GM23338 (cell line): ENCODE data around the gene FANCC. TPM values are rescaled to one million over a fixed set of nuclear protein-coding genes. Genes with fewer than 3 reads are reported as not detected.

Experiments used
- ATAC-seq: fragments of 200-7000 bp; cut with Tn5 transposase; 3 replicates; pipeline ENCODE4 v1.9.1; 2020
- DNase-seq: peaks from one replicate; pipeline ENCODE4 v3.0.0-alpha.2; 2015; ENCODE audit warnings: low spot score
- H2AFZ ChIP-seq: fragments of 200-600 bp; sonication (generic); 2 replicates; pipeline ENCODE4 v1.8.0; 2016; ENCODE audit warnings: antibody characterized with exemption, mild to moderate bottlenecking, moderate library complexity
- H3F3A ChIP-seq: fragments of 200-600 bp; sonication (generic); replicated peaks from 2 replicates; pipeline ENCODE4 v1.8.0; 2017; ENCODE audit warnings: antibody characterized with exemption, mixed run types, low read depth
- H3K27ac ChIP-seq: fragments of 200-600 bp; sonication (generic); 2 replicates; pipeline ENCODE4 v1.6.1; 2016; ENCODE audit warnings: low read depth
- H3K27me3 ChIP-seq: fragments of 200-600 bp; sonication (generic); 2 replicates; pipeline ENCODE4 v1.8.0; 2016; ENCODE audit warnings: mild to moderate bottlenecking, mixed run types, moderate library complexity; ENCODE audit not compliant: insufficient read depth
- H3K36me3 ChIP-seq: fragments of 200-600 bp; sonication (generic); 2 replicates; pipeline ENCODE4 v1.8.0; 2016; ENCODE audit warnings: mild to moderate bottlenecking; ENCODE audit not compliant: insufficient read depth
- H3K4me1 ChIP-seq: fragments of 200-600 bp; sonication (generic); 2 replicates; pipeline ENCODE4 v1.8.0; 2016; ENCODE audit warnings: mild to moderate bottlenecking, moderate library complexity; ENCODE audit not compliant: insufficient read depth
- H3K4me2 ChIP-seq: fragments of 200-600 bp; sonication (generic); 2 replicates; pipeline ENCODE4 v1.7.1; 2017; ENCODE audit warnings: mixed run types
- H3K4me3 ChIP-seq: fragments of 200-600 bp; sonication (generic); 2 replicates; pipeline ENCODE4 v1.6.1; 2016; ENCODE audit warnings: mixed run types
- H3K79me2 ChIP-seq: fragments of 200-600 bp; sonication (generic); replicated peaks from 2 replicates; pipeline ENCODE4 v1.8.0; 2017; ENCODE audit warnings: mild to moderate bottlenecking; ENCODE audit not compliant: insufficient read depth
- H3K9me2 ChIP-seq: fragments of 200-600 bp; sonication (generic); 2 replicates; pipeline ENCODE4 v1.8.0; 2017; ENCODE audit not compliant: insufficient read depth
- H4K20me1 ChIP-seq: fragments of 200-600 bp; sonication (generic); replicated peaks from 2 replicates; pipeline ENCODE4 v1.8.0; 2017; ENCODE audit warnings: mild to moderate bottlenecking; ENCODE audit not compliant: insufficient read depth
- H3K27ac Mint-ChIP-seq: 2 replicates; pipeline ENCODE4 v1.8.0; 2020; ENCODE audit warnings: inconsistent platforms, mild to moderate bottlenecking, moderate library complexity, mixed read lengths
- H3K27me3 Mint-ChIP-seq: 3 replicates; pipeline ENCODE4 v1.8.0; 2022; ENCODE audit warnings: low read depth, mild to moderate bottlenecking, moderate library complexity, mixed read lengths, inconsistent platforms; ENCODE audit not compliant: insufficient read depth, poor library complexity
- H3K36me3 Mint-ChIP-seq: 3 replicates; pipeline ENCODE4 v1.8.0; 2021; ENCODE audit warnings: low read depth, mild to moderate bottlenecking, inconsistent platforms, moderate library complexity, mixed read lengths
- H3K4me1 Mint-ChIP-seq: 3 replicates; pipeline ENCODE4 v1.8.0; 2020; ENCODE audit warnings: mild to moderate bottlenecking, inconsistent platforms, mixed read lengths
- H3K4me3 Mint-ChIP-seq: 3 replicates; pipeline ENCODE4 v1.8.0; 2021; ENCODE audit warnings: moderate library complexity, mild to moderate bottlenecking, inconsistent platforms, mixed read lengths
- H3K9me3 Mint-ChIP-seq: 3 replicates; pipeline ENCODE4 v1.8.0; 2020; ENCODE audit warnings: moderate library complexity, mild to moderate bottlenecking, inconsistent platforms, mixed read lengths
- CREB1 ChIP-seq: fragments of 250-450 bp; sonication (Bioruptor Pico); IDR thresholded peaks from 2 replicates; pipeline ENCODE4 v1.5.0; 2020; ENCODE audit warnings: low read depth, mild to moderate bottlenecking, moderate library complexity
- EZH2 ChIP-seq: fragments of 200-600 bp; sonication (generic); IDR thresholded peaks from one replicate; pipeline ENCODE4 v1.8.0; 2017; ENCODE audit warnings: antibody characterized with exemption, mild to moderate bottlenecking, low read depth; ENCODE audit not compliant: unreplicated experiment
- EZH2phosphoT487 ChIP-seq: fragments of 200-600 bp; sonication (generic); IDR thresholded peaks from one replicate; pipeline ENCODE4 v1.8.1; 2018; ENCODE audit warnings: antibody characterized with exemption; ENCODE audit not compliant: unreplicated experiment
- JUNB ChIP-seq: IDR thresholded peaks from one replicate; pipeline ENCODE4 v1.6.1; 2016; ENCODE audit warnings: antibody characterized with exemption; ENCODE audit not compliant: unreplicated experiment
- NANOG ChIP-seq: IDR thresholded peaks from 2 replicates; pipeline ENCODE4 v1.6.1; 2016; ENCODE audit warnings: antibody characterized with exemption, borderline replicate concordance
- POLR2AphosphoS5 ChIP-seq: IDR thresholded peaks from 2 replicates; pipeline ENCODE4 v1.6.1; 2016; ENCODE audit warnings: antibody characterized with exemption, low read depth
- STAT1 ChIP-seq: IDR thresholded peaks from one replicate; pipeline ENCODE4 v1.6.1; 2016; ENCODE audit warnings: antibody characterized with exemption; ENCODE audit not compliant: unreplicated experiment
- ZNF114 ChIP-seq: fragments of 250-450 bp; sonication (Bioruptor Pico); IDR thresholded peaks from 2 replicates; pipeline ENCODE4 v1.5.0; 2020; ENCODE audit warnings: mild to moderate bottlenecking, moderate library complexity
- ZNF331 ChIP-seq: fragments of 250-450 bp; sonication (Bioruptor Pico); IDR thresholded peaks from 2 replicates; pipeline ENCODE4 v1.5.0; 2020; ENCODE audit warnings: low read depth, mild to moderate bottlenecking, moderate library complexity
- polyA plus RNA-seq: library from polyadenylated mRNA; unstranded; fragments of >200 nt; fragmentation: Nextera tagmentation; extraction: Ambion mirVana; gene quantifications from 2 replicates; pipeline ENCODE4 v1.2.1, GENCODE V29; 2016
- total RNA-seq: library from RNA; depleted of rRNA; stranded (reverse); fragments of >200 nt; shearing (Covaris generic); gene quantifications from 2 replicates; pipeline ENCODE4 v1.2.3, GENCODE V29; 2014
- TF ChIP-seq, protein P1 (sequence below): IDR thresholded peaks from 2 replicates; pipeline ENCODE4 v1.6.1; 2016; ENCODE audit warnings: antibody characterized with exemption
- TF ChIP-seq, protein P2 (sequence below), 2 experiments: fragments of 200-600 bp in 1 of 2; sonication (generic) in 1 of 2; conservative IDR thresholded peaks; 2 replicates each; pipeline versions ENCODE4 v1.5.1 to v1.6.1; 2016 to 2017; ENCODE audit warnings: antibody characterized with exemption in 2 of 2, low read depth in 2 of 2, mild to moderate bottlenecking in 2 of 2, moderate library complexity in 1 of 2
- TF ChIP-seq, protein P3 (sequence below): IDR thresholded peaks from one replicate; pipeline ENCODE4 v1.6.1; 2018; ENCODE audit warnings: antibody characterized with exemption; ENCODE audit not compliant: unreplicated experiment
- TF ChIP-seq, protein P4 (sequence below): fragments of 250-450 bp; sonication (Bioruptor Pico); IDR thresholded peaks from 2 replicates; pipeline ENCODE4 v1.5.0; 2020; ENCODE audit warnings: mild to moderate bottlenecking, moderate library complexity

The FANCC gene
- total and polyA plus RNA-seq, 2 experiments from 2014 or later: 7.8 to 18.1 TPM

- no peaks in the 10 kb centered on the region for H4K20me1 ChIP-seq
- no peaks in the 10 kb centered on the region for H3K27me3 ChIP-seq
- peaks cover 6% of the 10 kb centered on the region; the same call in 2 of the 3 replicates for H3K4me1 Mint-ChIP-seq
- no peak overlapping the region for H3K4me3 ChIP-seq
- H3K36me3 ChIP-seq: no peaks in the 10 kb centered on the region
- no peak overlapping the region for H3K4me2 ChIP-seq
- TF ChIP-seq POLR2AphosphoS5 (no peak), EZH2phosphoT487 (no peak), STAT1 (no peak), JUNB (no peak), ZNF331 (CRISPR knock-in tag) (no peak), EZH2 (no peak), CREB1 (no peak), ZNF114 (CRISPR knock-in tag) (no peak), NANOG (no peak)
- TF ChIP-seq, protein P1, sequence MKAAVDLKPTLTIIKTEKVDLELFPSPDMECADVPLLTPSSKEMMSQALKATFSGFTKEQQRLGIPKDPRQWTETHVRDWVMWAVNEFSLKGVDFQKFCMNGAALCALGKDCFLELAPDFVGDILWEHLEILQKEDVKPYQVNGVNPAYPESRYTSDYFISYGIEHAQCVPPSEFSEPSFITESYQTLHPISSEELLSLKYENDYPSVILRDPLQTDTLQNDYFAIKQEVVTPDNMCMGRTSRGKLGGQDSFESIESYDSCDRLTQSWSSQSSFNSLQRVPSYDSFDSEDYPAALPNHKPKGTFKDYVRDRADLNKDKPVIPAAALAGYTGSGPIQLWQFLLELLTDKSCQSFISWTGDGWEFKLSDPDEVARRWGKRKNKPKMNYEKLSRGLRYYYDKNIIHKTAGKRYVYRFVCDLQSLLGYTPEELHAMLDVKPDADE: no peak
- TF ChIP-seq, protein P2, sequence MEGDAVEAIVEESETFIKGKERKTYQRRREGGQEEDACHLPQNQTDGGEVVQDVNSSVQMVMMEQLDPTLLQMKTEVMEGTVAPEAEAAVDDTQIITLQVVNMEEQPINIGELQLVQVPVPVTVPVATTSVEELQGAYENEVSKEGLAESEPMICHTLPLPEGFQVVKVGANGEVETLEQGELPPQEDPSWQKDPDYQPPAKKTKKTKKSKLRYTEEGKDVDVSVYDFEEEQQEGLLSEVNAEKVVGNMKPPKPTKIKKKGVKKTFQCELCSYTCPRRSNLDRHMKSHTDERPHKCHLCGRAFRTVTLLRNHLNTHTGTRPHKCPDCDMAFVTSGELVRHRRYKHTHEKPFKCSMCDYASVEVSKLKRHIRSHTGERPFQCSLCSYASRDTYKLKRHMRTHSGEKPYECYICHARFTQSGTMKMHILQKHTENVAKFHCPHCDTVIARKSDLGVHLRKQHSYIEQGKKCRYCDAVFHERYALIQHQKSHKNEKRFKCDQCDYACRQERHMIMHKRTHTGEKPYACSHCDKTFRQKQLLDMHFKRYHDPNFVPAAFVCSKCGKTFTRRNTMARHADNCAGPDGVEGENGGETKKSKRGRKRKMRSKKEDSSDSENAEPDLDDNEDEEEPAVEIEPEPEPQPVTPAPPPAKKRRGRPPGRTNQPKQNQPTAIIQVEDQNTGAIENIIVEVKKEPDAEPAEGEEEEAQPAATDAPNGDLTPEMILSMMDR (conservative IDR thresholded peaks at IDR 0.05; ENCODE audit: low read depth in 2 of 2): no peak
- TF ChIP-seq, protein P3, sequence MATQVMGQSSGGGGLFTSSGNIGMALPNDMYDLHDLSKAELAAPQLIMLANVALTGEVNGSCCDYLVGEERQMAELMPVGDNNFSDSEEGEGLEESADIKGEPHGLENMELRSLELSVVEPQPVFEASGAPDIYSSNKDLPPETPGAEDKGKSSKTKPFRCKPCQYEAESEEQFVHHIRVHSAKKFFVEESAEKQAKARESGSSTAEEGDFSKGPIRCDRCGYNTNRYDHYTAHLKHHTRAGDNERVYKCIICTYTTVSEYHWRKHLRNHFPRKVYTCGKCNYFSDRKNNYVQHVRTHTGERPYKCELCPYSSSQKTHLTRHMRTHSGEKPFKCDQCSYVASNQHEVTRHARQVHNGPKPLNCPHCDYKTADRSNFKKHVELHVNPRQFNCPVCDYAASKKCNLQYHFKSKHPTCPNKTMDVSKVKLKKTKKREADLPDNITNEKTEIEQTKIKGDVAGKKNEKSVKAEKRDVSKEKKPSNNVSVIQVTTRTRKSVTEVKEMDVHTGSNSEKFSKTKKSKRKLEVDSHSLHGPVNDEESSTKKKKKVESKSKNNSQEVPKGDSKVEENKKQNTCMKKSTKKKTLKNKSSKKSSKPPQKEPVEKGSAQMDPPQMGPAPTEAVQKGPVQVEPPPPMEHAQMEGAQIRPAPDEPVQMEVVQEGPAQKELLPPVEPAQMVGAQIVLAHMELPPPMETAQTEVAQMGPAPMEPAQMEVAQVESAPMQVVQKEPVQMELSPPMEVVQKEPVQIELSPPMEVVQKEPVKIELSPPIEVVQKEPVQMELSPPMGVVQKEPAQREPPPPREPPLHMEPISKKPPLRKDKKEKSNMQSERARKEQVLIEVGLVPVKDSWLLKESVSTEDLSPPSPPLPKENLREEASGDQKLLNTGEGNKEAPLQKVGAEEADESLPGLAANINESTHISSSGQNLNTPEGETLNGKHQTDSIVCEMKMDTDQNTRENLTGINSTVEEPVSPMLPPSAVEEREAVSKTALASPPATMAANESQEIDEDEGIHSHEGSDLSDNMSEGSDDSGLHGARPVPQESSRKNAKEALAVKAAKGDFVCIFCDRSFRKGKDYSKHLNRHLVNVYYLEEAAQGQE: no peak
- TF ChIP-seq, protein P4, sequence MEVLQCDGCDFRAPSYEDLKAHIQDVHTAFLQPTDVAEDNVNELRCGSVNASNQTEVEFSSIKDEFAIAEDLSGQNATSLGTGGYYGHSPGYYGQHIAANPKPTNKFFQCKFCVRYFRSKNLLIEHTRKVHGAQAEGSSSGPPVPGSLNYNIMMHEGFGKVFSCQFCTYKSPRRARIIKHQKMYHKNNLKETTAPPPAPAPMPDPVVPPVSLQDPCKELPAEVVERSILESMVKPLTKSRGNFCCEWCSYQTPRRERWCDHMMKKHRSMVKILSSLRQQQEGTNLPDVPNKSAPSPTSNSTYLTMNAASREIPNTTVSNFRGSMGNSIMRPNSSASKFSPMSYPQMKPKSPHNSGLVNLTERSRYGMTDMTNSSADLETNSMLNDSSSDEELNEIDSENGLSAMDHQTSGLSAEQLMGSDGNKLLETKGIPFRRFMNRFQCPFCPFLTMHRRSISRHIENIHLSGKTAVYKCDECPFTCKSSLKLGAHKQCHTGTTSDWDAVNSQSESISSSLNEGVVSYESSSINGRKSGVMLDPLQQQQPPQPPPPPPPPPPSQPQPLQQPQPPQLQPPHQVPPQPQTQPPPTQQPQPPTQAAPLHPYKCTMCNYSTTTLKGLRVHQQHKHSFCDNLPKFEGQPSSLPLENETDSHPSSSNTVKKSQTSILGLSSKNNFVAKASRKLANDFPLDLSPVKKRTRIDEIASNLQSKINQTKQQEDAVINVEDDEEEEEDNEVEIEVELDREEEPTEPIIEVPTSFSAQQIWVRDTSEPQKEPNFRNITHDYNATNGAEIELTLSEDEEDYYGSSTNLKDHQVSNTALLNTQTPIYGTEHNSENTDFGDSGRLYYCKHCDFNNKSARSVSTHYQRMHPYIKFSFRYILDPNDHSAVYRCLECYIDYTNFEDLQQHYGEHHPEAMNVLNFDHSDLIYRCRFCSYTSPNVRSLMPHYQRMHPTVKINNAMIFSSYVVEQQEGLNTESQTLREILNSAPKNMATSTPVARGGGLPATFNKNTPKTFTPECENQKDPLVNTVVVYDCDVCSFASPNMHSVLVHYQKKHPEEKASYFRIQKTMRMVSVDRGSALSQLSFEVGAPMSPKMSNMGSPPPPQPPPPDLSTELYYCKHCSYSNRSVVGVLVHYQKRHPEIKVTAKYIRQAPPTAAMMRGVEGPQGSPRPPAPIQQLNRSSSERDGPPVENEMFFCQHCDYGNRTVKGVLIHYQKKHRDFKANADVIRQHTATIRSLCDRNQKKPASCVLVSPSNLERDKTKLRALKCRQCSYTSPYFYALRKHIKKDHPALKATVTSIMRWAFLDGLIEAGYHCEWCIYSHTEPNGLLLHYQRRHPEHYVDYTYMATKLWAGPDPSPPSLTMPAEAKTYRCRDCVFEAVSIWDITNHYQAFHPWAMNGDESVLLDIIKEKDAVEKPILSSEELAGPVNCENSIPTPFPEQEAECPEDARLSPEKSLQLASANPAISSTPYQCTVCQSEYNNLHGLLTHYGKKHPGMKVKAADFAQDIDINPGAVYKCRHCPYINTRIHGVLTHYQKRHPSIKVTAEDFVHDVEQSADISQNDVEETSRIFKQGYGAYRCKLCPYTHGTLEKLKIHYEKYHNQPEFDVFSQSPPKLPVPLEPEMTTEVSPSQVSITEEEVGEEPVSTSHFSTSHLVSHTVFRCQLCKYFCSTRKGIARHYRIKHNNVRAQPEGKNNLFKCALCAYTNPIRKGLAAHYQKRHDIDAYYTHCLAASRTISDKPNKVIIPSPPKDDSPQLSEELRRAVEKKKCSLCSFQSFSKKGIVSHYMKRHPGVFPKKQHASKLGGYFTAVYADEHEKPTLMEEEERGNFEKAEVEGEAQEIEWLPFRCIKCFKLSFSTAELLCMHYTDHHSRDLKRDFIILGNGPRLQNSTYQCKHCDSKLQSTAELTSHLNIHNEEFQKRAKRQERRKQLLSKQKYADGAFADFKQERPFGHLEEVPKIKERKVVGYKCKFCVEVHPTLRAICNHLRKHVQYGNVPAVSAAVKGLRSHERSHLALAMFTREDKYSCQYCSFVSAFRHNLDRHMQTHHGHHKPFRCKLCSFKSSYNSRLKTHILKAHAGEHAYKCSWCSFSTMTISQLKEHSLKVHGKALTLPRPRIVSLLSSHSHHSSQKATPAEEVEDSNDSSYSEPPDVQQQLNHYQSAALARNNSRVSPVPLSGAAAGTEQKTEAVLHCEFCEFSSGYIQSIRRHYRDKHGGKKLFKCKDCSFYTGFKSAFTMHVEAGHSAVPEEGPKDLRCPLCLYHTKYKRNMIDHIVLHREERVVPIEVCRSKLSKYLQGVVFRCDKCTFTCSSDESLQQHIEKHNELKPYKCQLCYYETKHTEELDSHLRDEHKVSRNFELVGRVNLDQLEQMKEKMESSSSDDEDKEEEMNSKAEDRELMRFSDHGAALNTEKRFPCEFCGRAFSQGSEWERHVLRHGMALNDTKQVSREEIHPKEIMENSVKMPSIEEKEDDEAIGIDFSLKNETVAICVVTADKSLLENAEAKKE: no peak
- H3K9me3 Mint-ChIP-seq: no peaks in the 10 kb centered on the region
- no peaks in the 10 kb centered on the region for H3K4me1 ChIP-seq
- H3K9me2 ChIP-seq: no peaks in the 10 kb centered on the region
- no peaks in the 10 kb centered on the region for H3F3A ChIP-seq
- no peak overlapping the region for H3K27ac ChIP-seq
- peaks cover 5% of the 10 kb centered on the region for H3K27me3 Mint-ChIP-seq
- peaks cover 30% of the 10 kb centered on the region for H3K79me2 ChIP-seq
- H3K4me3 Mint-ChIP-seq: no peak overlapping the region
- no peak overlapping the region for H2AFZ ChIP-seq
- H3K27ac Mint-ChIP-seq: no peak overlapping the region; the same call in 1 of the 2 replicates
- no peak for ATAC-seq
- no peaks in the 10 kb centered on the region for H3K36me3 Mint-ChIP-seq
- DNase-seq: peak; percentile 21
Measured at GRCh38 chr9:95297316-95297715, 20.2 kb downstream of the FANCC start.
